ENCODE data around the gene NEK8.
"Not testable (repeated sequence)": the region's sequence is repeated elsewhere in the genome, so short reads cannot be mapped to it uniquely, and the experiment has no call there.

NEK8 gene

GRCh38 chr17:28720247-28720996 lies 8.2 kb upstream of the NEK8 start:
- DNase-seq, result no peak
- TF ChIP-seq CTCF (IDR thresholded peaks at IDR 0.05), result no peak
- Histone ChIP-seq H3K4me3 (peak overlapping the region; percentile 81 to 86), H3K27ac (peak overlapping the region; percentile 96 to 98), H3K36me3 (peaks cover 37 to 43% (median 39%) of the 10 kb centered on the region in 3 donors), H3K9me3 (no peaks in the 10 kb centered on the region), H3K4me1 (peaks cover 0 to 60% (median 53%) of the 10 kb centered on the region in 4 donors), H3K27me3 (no peaks in the 10 kb centered on the region)
- intact Hi-C loops (cut with DNase I; ENCODE audit: low total_unique reads), result no loop called here

GRCh38 chr17:28720997-28721329 lies 7.6 kb upstream of the NEK8 start:
- DNase-seq; H3K27me3 ChIP-seq; H3K9me3 ChIP-seq; intact Hi-C loops (cut with DNase I; ENCODE audit: low total_unique reads): not testable (repeated sequence)
- Histone ChIP-seq H3K4me3 (peak overlapping the region; percentile 81 to 86), H3K36me3 (peaks cover 36 to 38% (median 37%) of the 10 kb centered on the region in 3 donors), H3K4me1 (peaks cover 4 to 62% (median 54%) of the 10 kb centered on the region in 4 donors), H3K27ac (peak overlapping the region; percentile 96 to 98)

- Histone ChIP-seq H3K9me3 (no peaks in the 10 kb centered on the region), H3K36me3 (peaks cover 36 to 38% (median 37%) of the 10 kb centered on the region in 3 donors), H3K4me1 (peaks cover 4 to 63% (median 53%) of the 10 kb centered on the region in 4 donors), H3K27me3 (no peaks in the 10 kb centered on the region), H3K27ac (no peak overlapping the region), H3K4me3 (no peak overlapping the region)
- no peak for TF ChIP-seq CTCF (IDR thresholded peaks at IDR 0.05)
- intact Hi-C loops (cut with DNase I; ENCODE audit: low total_unique reads), result no loop called here
- DNase-seq, result no peak
These were observed 6.0 kb upstream of the NEK8 start for GRCh38 chr17:28722417-28723158.

- no peaks in the 10 kb centered on the region for H3K9me3 ChIP-seq
- H3K4me1 ChIP-seq, result peaks cover 4 to 65% (median 50%) of the 10 kb centered on the region in 4 donors
- no peak overlapping the region for H3K27ac ChIP-seq
- DNase-seq, result no peak
- peaks cover 36 to 38% (median 37%) of the 10 kb centered on the region in 3 donors for H3K36me3 ChIP-seq
- H3K4me3 ChIP-seq, result no peak overlapping the region
- no peaks in the 10 kb centered on the region for H3K27me3 ChIP-seq
- intact Hi-C loops (cut with DNase I; ENCODE audit: low total_unique reads), result no loop called here
- TF ChIP-seq CTCF (IDR thresholded peaks at IDR 0.05), result no peak
These were observed 5.3 kb upstream of the NEK8 start for GRCh38 chr17:28723159-28723835.

- H3K27ac ChIP-seq; DNase-seq; H3K27me3 ChIP-seq; H3K9me3 ChIP-seq; H3K4me3 ChIP-seq; intact Hi-C loops (cut with DNase I; ENCODE audit: low total_unique reads): not testable (repeated sequence)
- H3K36me3 ChIP-seq, result peaks cover 36 to 38% (median 37%) of the 10 kb centered on the region in 3 donors
- peaks cover 4 to 59% (median 43%) of the 10 kb centered on the region in 4 donors for H3K4me1 ChIP-seq
These were observed 4.6 kb upstream of the NEK8 start for GRCh38 chr17:28723836-28724499.

GRCh38 chr17:28724500-28725165 lies 4.0 kb upstream of the NEK8 start:
- H3K9me3 ChIP-seq, result no peaks in the 10 kb centered on the region
- no peak for TF ChIP-seq CTCF (IDR thresholded peaks at IDR 0.05)
- H3K27me3 ChIP-seq, result no peaks in the 10 kb centered on the region
- no peak for DNase-seq
- H3K4me1 ChIP-seq, result peaks cover 4 to 61% (median 40%) of the 10 kb centered on the region in 4 donors
- peaks cover 36 to 38% (median 37%) of the 10 kb centered on the region in 3 donors for H3K36me3 ChIP-seq
- H3K27ac ChIP-seq, result peak overlapping the region; percentile 90 to 99
- intact Hi-C loops (cut with DNase I; ENCODE audit: low total_unique reads), result loop anchor here (5.0 kb wide), 1 partner anchor 173 kb away; the partner anchor contains the start of gene FLOT2
- no peak overlapping the region for H3K4me3 ChIP-seq

All from tibial artery (tissue), 4 donors.